Ishikawa (cell line): ENCODE data around the gene ANKLE1.

Source experiments
- CEBPB ChIP-seq: IDR thresholded peaks from 2 replicates; pipeline ENCODE4 v1.6.1; 2012
- CREB1 ChIP-seq: IDR thresholded peaks from 2 replicates; pipeline ENCODE4 v1.6.1; 2012; ENCODE audit warnings: low read depth
- EGR1 ChIP-seq: IDR thresholded peaks from 2 replicates; pipeline ENCODE4 v1.6.1; 2012
- EP300 ChIP-seq: IDR thresholded peaks from 2 replicates; pipeline ENCODE4 v1.6.1; 2012; ENCODE audit warnings: borderline replicate concordance
- FOXM1 ChIP-seq: IDR thresholded peaks from 2 replicates; pipeline ENCODE4 v1.6.1; 2012; ENCODE audit warnings: low read depth, borderline replicate concordance
- NFIC ChIP-seq: IDR thresholded peaks from 2 replicates; pipeline ENCODE4 v1.6.1; 2012
- RAD21 ChIP-seq: IDR thresholded peaks from 2 replicates; pipeline ENCODE4 v1.6.1; 2012; ENCODE audit warnings: low read depth
- TAF1 ChIP-seq: IDR thresholded peaks from 2 replicates; pipeline ENCODE4 v1.6.1; 2012; ENCODE audit warnings: low read depth, mild to moderate bottlenecking
- TCF12 ChIP-seq: IDR thresholded peaks from 2 replicates; pipeline ENCODE4 v1.6.1; 2012; ENCODE audit warnings: low read depth
- TEAD4 ChIP-seq: IDR thresholded peaks from 2 replicates; pipeline ENCODE4 v1.6.1; 2012
- YY1 ChIP-seq: IDR thresholded peaks from 2 replicates; pipeline ENCODE4 v1.6.1; 2012; ENCODE audit warnings: low read depth
- ZBTB7A ChIP-seq: IDR thresholded peaks from 2 replicates; pipeline ENCODE4 v1.6.1; 2012; ENCODE audit warnings: low read depth
- TF ChIP-seq, protein P1 (sequence below): IDR thresholded peaks from 2 replicates; pipeline ENCODE4 v1.6.1; 2012; ENCODE audit warnings: low read depth, mild to moderate bottlenecking
- TF ChIP-seq, protein P2 (sequence below): IDR thresholded peaks from 2 replicates; pipeline ENCODE4 v1.6.1; 2012
- TF ChIP-seq, protein P3 (sequence below): IDR thresholded peaks from 2 replicates; pipeline ENCODE4 v1.6.1; 2012

ANKLE1 gene

DNA sequence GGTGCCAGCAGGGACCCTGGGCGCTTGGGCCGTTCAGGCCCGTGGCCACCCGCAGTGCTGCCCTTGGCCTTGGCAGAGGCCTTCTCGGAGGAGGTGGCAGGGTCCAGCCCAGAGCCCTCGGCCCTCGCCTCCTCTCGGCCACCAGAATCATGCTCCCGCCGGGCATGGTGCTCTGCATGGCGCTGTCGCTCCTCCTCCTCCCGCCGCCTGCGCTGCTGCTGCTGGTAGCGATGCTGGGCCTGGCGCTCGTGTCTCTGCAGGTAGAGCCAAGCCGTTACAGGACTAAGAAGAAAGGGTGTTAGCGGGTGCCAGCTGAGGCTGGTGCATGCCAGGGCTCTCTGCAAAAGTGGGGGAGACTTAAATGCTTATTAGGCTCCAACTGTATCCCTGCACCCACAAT, 43.4 kb downstream of the ANKLE1 start:
- no peak for TF ChIP-seq NFIC
- no peak for TF ChIP-seq CREB1
- no peak for TF ChIP-seq FOXM1
- TF ChIP-seq, protein P1, sequence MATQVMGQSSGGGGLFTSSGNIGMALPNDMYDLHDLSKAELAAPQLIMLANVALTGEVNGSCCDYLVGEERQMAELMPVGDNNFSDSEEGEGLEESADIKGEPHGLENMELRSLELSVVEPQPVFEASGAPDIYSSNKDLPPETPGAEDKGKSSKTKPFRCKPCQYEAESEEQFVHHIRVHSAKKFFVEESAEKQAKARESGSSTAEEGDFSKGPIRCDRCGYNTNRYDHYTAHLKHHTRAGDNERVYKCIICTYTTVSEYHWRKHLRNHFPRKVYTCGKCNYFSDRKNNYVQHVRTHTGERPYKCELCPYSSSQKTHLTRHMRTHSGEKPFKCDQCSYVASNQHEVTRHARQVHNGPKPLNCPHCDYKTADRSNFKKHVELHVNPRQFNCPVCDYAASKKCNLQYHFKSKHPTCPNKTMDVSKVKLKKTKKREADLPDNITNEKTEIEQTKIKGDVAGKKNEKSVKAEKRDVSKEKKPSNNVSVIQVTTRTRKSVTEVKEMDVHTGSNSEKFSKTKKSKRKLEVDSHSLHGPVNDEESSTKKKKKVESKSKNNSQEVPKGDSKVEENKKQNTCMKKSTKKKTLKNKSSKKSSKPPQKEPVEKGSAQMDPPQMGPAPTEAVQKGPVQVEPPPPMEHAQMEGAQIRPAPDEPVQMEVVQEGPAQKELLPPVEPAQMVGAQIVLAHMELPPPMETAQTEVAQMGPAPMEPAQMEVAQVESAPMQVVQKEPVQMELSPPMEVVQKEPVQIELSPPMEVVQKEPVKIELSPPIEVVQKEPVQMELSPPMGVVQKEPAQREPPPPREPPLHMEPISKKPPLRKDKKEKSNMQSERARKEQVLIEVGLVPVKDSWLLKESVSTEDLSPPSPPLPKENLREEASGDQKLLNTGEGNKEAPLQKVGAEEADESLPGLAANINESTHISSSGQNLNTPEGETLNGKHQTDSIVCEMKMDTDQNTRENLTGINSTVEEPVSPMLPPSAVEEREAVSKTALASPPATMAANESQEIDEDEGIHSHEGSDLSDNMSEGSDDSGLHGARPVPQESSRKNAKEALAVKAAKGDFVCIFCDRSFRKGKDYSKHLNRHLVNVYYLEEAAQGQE = no peak
- no peak for TF ChIP-seq TAF1
- TF ChIP-seq EGR1 = no peak

DNA sequence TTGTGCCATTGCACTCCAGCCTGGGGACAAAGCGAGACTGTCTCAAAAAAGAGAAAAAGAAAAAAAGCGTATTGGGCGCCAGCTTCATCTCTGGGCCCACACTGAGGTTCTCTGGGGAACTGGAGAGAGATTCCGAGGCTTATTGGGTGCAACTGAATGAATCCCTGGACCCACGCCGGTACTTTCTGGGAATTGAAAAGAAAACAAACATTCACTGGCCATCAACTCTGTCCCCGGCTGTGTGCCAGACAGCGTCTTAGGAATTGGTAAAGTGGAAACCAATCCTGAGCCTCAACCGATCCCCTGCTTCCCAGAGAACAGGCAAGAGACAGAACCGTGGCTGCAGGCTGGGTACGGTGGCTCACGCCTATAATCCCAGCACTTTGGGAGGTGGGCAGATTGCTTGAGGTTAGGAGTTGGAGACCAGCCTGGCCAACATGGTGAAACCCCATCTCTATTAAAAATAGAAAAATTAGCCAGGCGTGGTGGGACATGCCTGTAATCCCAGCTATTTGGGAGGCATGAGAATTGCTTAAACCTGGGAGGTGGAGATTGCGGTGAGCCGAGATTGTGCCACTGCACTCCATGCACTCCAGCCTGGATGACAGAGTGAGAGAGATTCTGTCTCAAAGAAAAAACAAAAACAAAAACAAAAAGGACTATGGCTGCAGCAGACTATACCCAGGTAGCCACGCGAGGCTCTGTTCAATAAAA, 44.3 kb downstream of the ANKLE1 start:
- TF ChIP-seq ZBTB7A (no peak), TAF1 (no peak), EP300 (no peak), YY1 (no peak), RAD21 (no peak), NFIC (no peak), CREB1 (no peak), CEBPB (no peak), EGR1 (no peak), FOXM1 (no peak), TCF12 (no peak), TEAD4 (no peak)
- TF ChIP-seq, protein P1 = no peak
- TF ChIP-seq, protein P2, sequence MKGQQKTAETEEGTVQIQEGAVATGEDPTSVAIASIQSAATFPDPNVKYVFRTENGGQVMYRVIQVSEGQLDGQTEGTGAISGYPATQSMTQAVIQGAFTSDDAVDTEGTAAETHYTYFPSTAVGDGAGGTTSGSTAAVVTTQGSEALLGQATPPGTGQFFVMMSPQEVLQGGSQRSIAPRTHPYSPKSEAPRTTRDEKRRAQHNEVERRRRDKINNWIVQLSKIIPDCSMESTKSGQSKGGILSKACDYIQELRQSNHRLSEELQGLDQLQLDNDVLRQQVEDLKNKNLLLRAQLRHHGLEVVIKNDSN = no peak
- TF ChIP-seq, protein P3, sequence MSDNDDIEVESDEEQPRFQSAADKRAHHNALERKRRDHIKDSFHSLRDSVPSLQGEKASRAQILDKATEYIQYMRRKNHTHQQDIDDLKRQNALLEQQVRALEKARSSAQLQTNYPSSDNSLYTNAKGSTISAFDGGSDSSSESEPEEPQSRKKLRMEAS = no peak

DNA sequence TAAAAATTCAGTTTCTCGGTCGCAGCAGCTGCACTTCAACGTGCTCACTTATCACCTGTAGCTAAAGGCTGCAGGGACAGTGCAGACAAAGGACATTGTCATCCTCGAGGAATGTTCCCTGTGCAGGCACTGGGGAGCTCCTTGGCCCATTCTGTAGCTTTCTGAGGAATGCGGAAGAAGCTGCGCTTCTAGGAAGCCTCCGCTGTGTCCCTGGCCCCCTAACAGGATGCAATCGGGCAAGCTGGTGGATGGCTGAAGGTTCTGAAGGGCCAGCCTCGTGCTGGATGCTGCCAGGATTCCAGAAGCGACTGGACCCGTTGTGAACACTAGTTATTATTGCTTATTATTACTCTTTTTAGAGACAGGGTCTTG, 44.9 kb downstream of the ANKLE1 start:
- TF ChIP-seq FOXM1 (no peak), RAD21 (no peak), EGR1 (no peak), EP300 (no peak), YY1 (no peak), NFIC (no peak), TCF12 (no peak), ZBTB7A (no peak), CREB1 (no peak), TEAD4 (no peak), CEBPB (no peak), TAF1 (no peak)
- TF ChIP-seq, protein P2 = no peak
- TF ChIP-seq, protein P3 = no peak
- TF ChIP-seq, protein P1 = no peak

DNA sequence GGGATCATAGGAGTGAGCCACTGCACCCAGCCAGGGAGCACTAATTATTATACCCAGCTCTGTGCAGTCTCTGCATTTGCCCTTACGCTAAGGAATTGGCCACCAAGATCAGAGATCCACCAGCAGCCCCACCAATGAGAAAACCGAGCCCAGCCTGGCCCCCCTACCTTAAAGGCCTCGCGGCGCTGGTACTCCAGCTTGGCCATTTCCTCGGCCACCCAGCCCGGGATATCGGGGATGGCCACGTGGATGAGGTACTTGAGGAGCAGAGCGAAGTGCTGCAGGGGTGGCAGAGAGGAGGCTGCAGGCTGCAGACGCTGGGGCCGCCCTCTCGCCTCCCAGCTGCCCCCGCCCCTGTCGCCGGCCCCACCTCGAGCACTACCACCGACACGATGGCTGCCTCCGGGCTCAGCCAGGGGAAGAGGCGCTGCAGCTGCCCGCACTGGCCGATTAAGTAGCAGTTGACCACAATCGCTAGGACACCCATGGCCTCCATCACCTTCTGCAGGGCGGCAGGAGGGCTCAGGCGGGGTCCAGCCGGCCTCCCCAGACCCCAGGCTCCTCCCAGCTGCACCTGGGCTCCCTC, 45.5 kb downstream of the ANKLE1 start:
- TF ChIP-seq CREB1 (no peak), NFIC (no peak), RAD21 (no peak), TEAD4 (no peak), YY1 (no peak), TAF1 (no peak), EP300 (no peak), CEBPB (no peak), EGR1 (no peak), TCF12 (no peak), FOXM1 (no peak), ZBTB7A (no peak)
- TF ChIP-seq, protein P1 = no peak
- TF ChIP-seq, protein P3 = no peak
- TF ChIP-seq, protein P2 = no peak
